GM12878 (cell line): ENCODE results near the gene SLFN14. TPM values are rescaled to one million over a fixed set of nuclear protein-coding genes. Genes with fewer than 3 reads are reported as not detected.
A peak's percentile ranks its signal among the peaks of the same experiment; 100 is the strongest.

ENCODE experiments used
- ATF2 ChIP-seq: IDR thresholded peaks from 2 replicates; pipeline ENCODE4 v1.6.1; 2012; ENCODE audit warnings: low read length, inconsistent platforms
- ATF7 ChIP-seq: fragments of 450-650 bp; IDR thresholded peaks from 2 replicates; pipeline ENCODE4 v1.6.1; 2016; ENCODE audit warnings: low read depth, mild to moderate bottlenecking
- BHLHE40 ChIP-seq, 2 experiments: fragments of 450-650 bp in 1 of 2; IDR thresholded peaks; 2 replicates each; pipeline ENCODE4 v1.6.1; 2011 to 2017; ENCODE audit warnings: low read depth in 2 of 2, borderline replicate concordance in 1 of 2, improper control_type of control experiment in 1 of 2, low read length in 1 of 2, mild to moderate bottlenecking in 1 of 2
- CREB1 ChIP-seq: IDR thresholded peaks from 2 replicates; pipeline ENCODE4 v1.6.1; 2012; ENCODE audit warnings: low read depth, mild to moderate bottlenecking, inconsistent platforms
- EP300 ChIP-seq, 2 experiments: fragments of 150-350 bp in 1 of 2; IDR thresholded peaks; 2 replicates each; pipeline ENCODE4 v1.6.1; 2011 to 2012; ENCODE audit warnings: low read depth in 2 of 2, low read length in 2 of 2, borderline replicate concordance in 1 of 2, improper control_type of control experiment in 1 of 2, inconsistent platforms in 1 of 2; ENCODE audit not compliant: control insufficient read depth in 1 of 2
- ETV6 ChIP-seq, 2 experiments: fragments of 450-650 bp in 1 of 2; IDR thresholded peaks in 1 of 2; conservative IDR thresholded peaks in 1 of 2; 2 replicates each; pipeline ENCODE4 v1.6.1; 2014; ENCODE audit warnings: antibody characterized with exemption in 1 of 2, borderline replicate concordance in 1 of 2, low read depth in 1 of 2, mild to moderate bottlenecking in 1 of 2, moderate library complexity in 1 of 2
- GATAD2B ChIP-seq: fragments of 450-650 bp; conservative IDR thresholded peaks from 2 replicates; pipeline ENCODE4 v1.6.1; 2017; ENCODE audit warnings: low read depth, mild to moderate bottlenecking, moderate library complexity
- IRF4 ChIP-seq: IDR thresholded peaks from 2 replicates; pipeline ENCODE4 v1.6.1; 2011; ENCODE audit warnings: low read depth, low read length
- KDM1A ChIP-seq: fragments of 200-600 bp; sonication (generic); IDR thresholded peaks from 2 replicates; pipeline ENCODE4 v1.6.1; 2016; ENCODE audit warnings: borderline replicate concordance
- MLLT1 ChIP-seq: fragments of 450-650 bp; IDR thresholded peaks from 2 replicates; pipeline ENCODE4 v1.6.1; 2016; ENCODE audit warnings: mild to moderate bottlenecking
- NFYA ChIP-seq: IDR thresholded peaks from 2 replicates; pipeline ENCODE4 v1.6.1; 2011; ENCODE audit warnings: low read depth, mild to moderate bottlenecking, low read length, improper control_type of control experiment, borderline replicate concordance
- PAX8 ChIP-seq: fragments of 450-650 bp; IDR thresholded peaks from 2 replicates; pipeline ENCODE4 v1.6.1; 2017; ENCODE audit warnings: mild to moderate bottlenecking, moderate library complexity
- RCOR1 ChIP-seq: conservative IDR thresholded peaks from 2 replicates; pipeline ENCODE4 v1.6.1; 2012; ENCODE audit warnings: low read depth, low read length, improper control_type of control experiment
- SMARCA5 ChIP-seq: fragments of 450-650 bp; IDR thresholded peaks from 2 replicates; pipeline ENCODE4 v1.6.1; 2017; ENCODE audit warnings: mild to moderate bottlenecking
- SP1 ChIP-seq: IDR thresholded peaks from one replicate; pipeline ENCODE4 v1.6.1; 2011; ENCODE audit warnings: low read depth, low read length
- ZZZ3 ChIP-seq: IDR thresholded peaks from 2 replicates; pipeline ENCODE4 v1.6.1; 2011; ENCODE audit warnings: low read depth; ENCODE audit not compliant: control insufficient read depth, insufficient read length
- polyA plus RNA-seq, 11 experiments: library from polyadenylated mRNA; depleted of rRNA in 4 of 11; unstranded in 6 of 11; stranded (reverse) in 5 of 11; fragments of >200 nt; fragmentation: Nextera tagmentation in 4 of 11; fragmentation: Illumina TruSeq in 1 of 11; extraction: Ambion mirVana in 4 of 11; extraction: Trizol in 1 of 11; gene quantifications; 1 replicate in 1 of 11; 2 replicates in 10 of 11; pipeline versions ENCODE4 v1.2.1 to v1.2.3, GENCODE V29; 2011 to 2016; ENCODE audit warnings: inconsistent platforms in 2 of 11, missing spikeins in 2 of 11, low read depth in 1 of 11
- total RNA-seq, 4 experiments: library from RNA; depleted of rRNA in 3 of 4; stranded (reverse); fragments of >200 nt in 3 of 4; fragmentation: Illumina TruSeq in 1 of 4; extraction: Trizol in 1 of 4; gene quantifications; 2 replicates each; pipeline versions ENCODE4 v1.2.1 to v1.2.3, GENCODE V29; 2013 to 2021
- TF ChIP-seq, protein P1 (sequence below): fragments of 450-650 bp; IDR thresholded peaks from 2 replicates; pipeline ENCODE4 v1.6.1; 2016; ENCODE audit warnings: mild to moderate bottlenecking, moderate library complexity, borderline replicate concordance
- TF ChIP-seq, protein P2 (sequence below): fragments of 450-650 bp; IDR thresholded peaks from 2 replicates; pipeline ENCODE4 v1.6.1; 2017; ENCODE audit warnings: mild to moderate bottlenecking, low read depth, inconsistent platforms; ENCODE audit not compliant: poor library complexity, severe bottlenecking
- TF ChIP-seq, protein P3 (sequence below): IDR thresholded peaks from 2 replicates; pipeline ENCODE4 v1.6.1; 2011; ENCODE audit warnings: borderline replicate concordance, low read depth, mild to moderate bottlenecking, moderate library complexity, mixed read lengths, low read length; ENCODE audit not compliant: insufficient read depth; ENCODE audit errors: extremely low read length

SLFN14 gene
- total and polyA plus RNA-seq, 10 of the 15 experiments (the other 5 are each of a cell fraction or from before 2014, with no cell fraction given), result 0.06 to 0.11 (median 0.06) TPM; not detected in 7

DNA sequence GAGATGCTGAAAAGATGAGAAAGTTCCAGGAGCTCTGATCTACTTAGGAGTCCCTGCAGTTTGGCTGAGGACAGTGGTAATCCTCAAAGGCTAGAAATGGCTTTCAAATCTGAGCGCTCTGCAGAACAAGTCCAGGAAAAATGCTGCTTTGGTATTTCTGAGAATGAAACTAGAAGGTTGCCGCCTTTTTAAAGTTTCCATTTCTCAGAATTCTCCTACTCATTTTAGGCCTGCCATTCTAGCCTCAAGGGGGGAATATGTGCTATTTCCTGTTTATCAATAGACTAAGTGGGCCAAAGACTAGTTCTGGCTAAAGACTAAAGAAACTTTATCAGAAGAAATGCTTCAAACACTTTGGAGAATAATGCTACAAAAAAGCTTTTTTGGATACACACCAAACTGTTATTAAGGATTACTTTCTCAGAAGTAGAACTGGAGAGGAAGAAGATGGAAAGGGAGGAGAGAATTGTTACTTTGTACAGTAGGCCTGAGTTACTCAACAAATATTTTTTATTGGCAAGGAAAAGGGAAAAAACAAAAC, 22.9 kb downstream of the SLFN14 start, which contains the start of gene SLFN12L (continued):
- TF ChIP-seq BHLHE40 (IDR thresholded peaks at IDR 0.05; ENCODE audit: borderline replicate concordance in 1 of 2, low read depth in 2 of 2, low read length in 1 of 2) (0 out of 4 replicates have a peak, but pooled peaks of 1 of the 2 experiments have one; percentile 12), ATF7 (0 out of 2 replicates have a peak, but pooled peaks have one; percentile 15), ETV6 (conservative IDR thresholded peaks at IDR 0.05 in 1 of 2, IDR thresholded peaks at IDR 0.05 in 1 of 2; ENCODE audit: borderline replicate concordance in 1 of 2, low read depth in 1 of 2) (peak in 1 of 2 experiments; percentile 25; a peak in 1 of 4 replicates), IRF4 (0 out of 2 replicates have a peak, but pooled peaks have one; percentile 18), GATAD2B (0 out of 2 replicates have a peak, but pooled peaks have one; percentile 48), RCOR1 (no peak), SP1 (no peak), ZZZ3 (no peak), SMARCA5 (no peak), CREB1 (no peak), MLLT1 (no peak), NFYA (no peak), PAX8 (no peak), EP300 (IDR thresholded peaks at IDR 0.05; ENCODE audit: borderline replicate concordance in 1 of 2, control insufficient read depth in 1 of 2, low read depth in 2 of 2, low read length in 2 of 2) (peak in 1 of 2 experiments; percentile 38; a peak in 1 of 4 replicates), KDM1A (no peak), ATF2 (no peak)
- TF ChIP-seq, protein P1, sequence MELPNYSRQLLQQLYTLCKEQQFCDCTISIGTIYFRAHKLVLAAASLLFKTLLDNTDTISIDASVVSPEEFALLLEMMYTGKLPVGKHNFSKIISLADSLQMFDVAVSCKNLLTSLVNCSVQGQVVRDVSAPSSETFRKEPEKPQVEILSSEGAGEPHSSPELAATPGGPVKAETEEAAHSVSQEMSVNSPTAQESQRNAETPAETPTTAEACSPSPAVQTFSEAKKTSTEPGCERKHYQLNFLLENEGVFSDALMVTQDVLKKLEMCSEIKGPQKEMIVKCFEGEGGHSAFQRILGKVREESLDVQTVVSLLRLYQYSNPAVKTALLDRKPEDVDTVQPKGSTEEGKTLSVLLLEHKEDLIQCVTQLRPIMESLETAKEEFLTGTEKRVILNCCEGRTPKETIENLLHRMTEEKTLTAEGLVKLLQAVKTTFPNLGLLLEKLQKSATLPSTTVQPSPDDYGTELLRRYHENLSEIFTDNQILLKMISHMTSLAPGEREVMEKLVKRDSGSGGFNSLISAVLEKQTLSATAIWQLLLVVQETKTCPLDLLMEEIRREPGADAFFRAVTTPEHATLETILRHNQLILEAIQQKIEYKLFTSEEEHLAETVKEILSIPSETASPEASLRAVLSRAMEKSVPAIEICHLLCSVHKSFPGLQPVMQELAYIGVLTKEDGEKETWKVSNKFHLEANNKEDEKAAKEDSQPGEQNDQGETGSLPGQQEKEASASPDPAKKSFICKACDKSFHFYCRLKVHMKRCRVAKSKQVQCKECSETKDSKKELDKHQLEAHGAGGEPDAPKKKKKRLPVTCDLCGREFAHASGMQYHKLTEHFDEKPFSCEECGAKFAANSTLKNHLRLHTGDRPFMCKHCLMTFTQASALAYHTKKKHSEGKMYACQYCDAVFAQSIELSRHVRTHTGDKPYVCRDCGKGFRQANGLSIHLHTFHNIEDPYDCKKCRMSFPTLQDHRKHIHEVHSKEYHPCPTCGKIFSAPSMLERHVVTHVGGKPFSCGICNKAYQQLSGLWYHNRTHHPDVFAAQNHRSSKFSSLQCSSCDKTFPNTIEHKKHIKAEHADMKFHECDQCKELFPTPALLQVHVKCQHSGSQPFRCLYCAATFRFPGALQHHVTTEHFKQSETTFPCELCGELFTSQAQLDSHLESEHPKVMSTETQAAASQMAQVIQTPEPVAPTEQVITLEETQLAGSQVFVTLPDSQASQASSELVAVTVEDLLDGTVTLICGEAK, result peak; percentile 87
- TF ChIP-seq, protein P2, sequence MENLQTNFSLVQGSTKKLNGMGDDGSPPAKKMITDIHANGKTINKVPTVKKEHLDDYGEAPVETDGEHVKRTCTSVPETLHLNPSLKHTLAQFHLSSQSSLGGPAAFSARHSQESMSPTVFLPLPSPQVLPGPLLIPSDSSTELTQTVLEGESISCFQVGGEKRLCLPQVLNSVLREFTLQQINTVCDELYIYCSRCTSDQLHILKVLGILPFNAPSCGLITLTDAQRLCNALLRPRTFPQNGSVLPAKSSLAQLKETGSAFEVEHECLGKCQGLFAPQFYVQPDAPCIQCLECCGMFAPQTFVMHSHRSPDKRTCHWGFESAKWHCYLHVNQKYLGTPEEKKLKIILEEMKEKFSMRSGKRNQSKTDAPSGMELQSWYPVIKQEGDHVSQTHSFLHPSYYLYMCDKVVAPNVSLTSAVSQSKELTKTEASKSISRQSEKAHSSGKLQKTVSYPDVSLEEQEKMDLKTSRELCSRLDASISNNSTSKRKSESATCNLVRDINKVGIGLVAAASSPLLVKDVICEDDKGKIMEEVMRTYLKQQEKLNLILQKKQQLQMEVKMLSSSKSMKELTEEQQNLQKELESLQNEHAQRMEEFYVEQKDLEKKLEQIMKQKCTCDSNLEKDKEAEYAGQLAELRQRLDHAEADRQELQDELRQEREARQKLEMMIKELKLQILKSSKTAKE, result peak; percentile 49
- TF ChIP-seq, protein P3, sequence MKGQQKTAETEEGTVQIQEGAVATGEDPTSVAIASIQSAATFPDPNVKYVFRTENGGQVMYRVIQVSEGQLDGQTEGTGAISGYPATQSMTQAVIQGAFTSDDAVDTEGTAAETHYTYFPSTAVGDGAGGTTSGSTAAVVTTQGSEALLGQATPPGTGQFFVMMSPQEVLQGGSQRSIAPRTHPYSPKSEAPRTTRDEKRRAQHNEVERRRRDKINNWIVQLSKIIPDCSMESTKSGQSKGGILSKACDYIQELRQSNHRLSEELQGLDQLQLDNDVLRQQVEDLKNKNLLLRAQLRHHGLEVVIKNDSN, result no peak
